HG02885 (cell line): Measurements from ENCODE around the gene FN3K.

Source experiments
- ATAC-seq: cut with Tn5 transposase; IDR thresholded peaks from one replicate; pipeline ENCODE4 v1.9.1; 2021; ENCODE audit warnings: mild to moderate bottlenecking; ENCODE audit not compliant: unreplicated experiment, poor library complexity

The FN3K gene

DNA sequence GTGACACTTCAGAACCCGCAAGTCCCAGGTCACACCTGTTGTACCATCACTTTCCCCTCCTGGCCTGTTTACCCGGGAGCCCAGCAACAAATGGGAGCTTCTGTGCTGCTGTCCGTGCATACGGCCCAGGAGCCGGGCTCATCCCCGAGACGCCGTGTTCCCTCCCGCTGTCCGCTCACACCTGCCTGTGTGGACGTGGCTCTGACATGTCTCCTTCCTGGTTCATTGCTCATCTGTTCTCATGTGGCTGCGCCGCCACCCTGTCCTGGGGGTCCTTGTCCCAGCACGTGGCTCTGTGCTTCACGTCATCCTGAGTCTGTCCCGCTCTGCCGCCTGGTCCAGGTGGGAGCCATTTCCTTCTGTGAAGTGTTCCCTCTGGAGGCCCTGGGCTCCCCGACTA is 54.4 kb downstream of the FN3K start:
- no peak for ATAC-seq

DNA sequence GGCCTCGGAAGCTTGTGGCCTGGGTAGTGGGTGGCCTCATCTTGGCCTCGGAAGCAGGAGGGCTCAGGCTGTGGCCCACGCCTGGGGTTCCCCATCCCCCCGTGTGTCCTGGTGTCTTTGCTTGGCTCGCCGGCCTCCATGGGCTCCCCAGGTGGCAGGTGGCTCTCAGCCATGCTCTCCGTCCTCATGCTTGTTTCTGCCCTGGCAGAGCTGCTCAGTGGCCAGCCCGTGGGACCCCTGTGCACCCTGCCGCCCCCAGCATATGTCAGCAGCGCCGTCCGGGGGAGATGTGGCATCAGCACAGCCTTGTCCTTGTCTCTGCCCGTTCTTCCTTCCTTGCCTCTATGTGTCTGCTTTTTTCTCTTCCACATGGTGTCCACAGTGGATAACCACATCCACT is 55.0 kb downstream of the FN3K start:
- no peak for ATAC-seq

DNA sequence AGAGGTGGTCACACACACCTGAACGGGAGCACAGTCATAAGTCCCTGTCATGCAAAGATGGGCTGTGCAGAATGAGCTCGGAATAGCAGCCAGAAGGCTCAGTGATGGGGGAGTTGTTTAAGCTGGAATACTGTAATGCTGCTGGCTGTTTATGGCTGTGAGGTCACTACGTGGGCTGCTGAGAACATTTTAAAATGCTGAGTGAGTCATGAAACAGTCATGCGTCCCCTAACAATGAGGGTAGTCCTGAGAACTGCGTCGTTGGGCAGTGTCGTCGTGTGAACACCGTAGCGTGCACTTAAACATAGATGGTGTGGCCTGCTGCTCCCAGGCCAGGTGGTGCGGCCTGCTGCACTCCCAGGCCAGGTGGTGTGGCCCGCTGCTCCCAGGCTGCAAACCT is 56.1 kb downstream of the FN3K start:
- ATAC-seq, result no peak

DNA sequence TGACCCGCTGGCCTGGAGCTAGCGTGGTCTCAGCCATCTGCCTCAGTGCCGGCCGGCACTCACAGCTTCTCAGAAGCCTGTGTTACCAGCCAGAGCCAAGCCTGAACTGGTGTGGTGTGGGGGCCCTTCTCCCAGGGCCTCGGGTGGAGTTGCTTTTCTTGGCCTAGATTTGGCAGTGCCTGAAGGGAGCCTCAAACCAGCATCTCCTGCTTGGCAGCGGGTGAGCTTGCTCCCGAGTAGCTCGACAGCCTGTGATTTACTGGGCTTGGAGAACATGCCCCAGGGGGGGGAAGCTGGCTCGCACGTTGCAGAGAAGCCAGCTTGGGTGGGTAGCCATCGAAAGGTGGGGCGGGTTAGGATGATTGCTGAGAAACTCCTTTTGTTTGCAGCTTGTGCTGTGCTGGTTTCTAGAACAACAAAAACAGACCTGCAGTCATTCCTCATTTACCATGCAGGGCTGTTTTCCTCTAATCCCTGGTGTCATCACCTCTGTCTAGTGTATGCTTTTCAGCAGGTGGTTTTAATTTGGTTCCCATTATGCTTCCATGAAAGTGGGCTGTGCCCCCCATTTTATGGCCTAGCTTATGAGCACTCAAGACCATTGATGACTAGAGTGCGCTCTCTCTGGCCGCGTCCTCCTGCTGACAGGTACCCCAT is 58.7 kb downstream of the FN3K start:
- ATAC-seq, result no peak

DNA sequence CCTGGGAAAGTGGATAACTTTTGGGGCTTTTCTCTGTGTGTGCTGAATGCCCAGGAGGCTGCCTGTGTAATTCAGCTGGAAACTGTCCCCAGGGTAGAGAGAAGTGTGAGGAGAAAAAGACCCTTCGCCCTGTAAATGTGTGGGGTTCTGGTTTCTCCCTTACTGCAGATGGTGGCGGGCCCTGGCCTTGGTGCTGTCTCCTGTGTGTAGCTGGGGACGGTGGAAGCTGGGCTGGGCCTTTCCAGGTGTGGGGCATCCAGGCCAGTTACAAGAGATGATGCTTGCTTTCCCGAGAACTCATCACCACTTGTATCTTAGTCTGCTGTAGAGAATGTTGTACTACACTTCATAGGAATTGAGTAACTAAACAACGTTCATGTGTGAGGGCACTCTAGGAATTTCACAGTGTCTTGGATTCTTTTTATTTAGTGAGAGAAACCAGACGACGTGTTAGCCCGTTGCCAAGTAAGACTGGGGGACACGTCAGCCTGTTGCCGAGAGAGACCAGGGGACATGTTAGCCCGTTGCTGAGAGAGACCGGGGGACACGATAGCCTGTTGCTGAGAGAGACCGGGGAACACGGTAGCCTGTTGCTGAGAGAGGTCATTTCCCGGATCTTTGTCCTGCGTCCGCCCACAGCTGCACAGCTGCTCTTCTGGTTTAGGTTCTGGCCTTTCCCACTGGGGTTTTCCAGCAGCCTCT is 59.5 kb downstream of the FN3K start:
- ATAC-seq, result no peak

DNA sequence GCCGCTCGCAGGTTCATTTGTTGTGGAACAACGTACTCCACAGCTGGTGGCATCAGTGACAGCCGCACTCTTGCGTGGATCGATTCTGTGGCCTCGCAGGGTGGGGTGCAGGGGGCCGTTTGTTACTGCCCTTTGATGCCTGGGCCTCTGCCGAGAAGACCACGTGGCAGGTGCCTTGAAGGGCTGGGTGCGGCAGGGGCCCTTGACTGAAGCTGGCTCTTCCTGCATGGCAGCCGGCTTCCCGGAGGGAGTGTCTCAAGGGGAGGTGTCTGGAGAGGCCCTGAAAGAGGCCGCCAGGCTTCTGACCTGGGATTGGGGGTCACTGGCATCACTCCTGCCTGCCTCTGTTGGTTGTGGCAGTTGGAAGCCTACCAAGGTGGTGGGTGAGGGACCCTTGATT is 60.2 kb downstream of the FN3K start:
- no peak for ATAC-seq

DNA sequence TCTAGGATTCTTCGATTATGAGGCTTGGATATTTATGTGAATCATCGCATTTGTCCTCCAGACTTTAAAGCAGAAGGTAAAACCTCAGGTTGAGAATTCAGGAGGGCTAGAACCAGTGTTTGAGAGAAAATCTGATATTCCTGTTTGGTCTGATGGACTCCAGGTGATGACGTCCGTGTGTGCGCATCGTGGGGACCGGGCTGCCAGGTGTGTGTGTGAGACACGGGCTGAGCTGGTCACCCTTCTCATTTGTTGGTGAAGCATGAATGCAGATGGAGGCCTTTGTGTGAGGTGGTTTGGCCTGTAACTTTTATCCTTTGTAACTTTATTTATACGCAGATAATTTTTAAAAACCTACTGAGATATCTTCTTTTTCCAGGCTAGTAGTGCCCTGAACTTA is 61.6 kb downstream of the FN3K start:
- no peak for ATAC-seq

DNA sequence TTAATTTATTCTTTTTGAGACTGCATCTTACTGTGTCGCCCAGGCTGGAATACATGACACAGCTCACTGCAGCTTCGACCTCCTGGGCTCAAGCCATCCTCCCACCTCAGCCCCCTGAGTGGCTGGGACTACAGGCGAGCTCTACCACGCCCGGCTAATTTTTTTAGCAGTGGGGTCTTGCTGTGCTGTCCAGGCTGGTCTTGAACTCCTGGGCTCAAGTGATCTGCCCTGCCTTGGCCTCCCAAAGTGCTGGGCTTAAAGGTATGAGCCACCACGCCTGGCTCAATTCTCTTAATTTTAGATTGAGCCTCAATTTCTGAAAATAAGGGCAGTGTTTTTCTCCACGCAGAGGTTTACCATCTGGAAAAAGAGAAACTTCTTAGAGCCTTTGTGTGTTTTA is 63.3 kb downstream of the FN3K start:
- no peak for ATAC-seq

DNA sequence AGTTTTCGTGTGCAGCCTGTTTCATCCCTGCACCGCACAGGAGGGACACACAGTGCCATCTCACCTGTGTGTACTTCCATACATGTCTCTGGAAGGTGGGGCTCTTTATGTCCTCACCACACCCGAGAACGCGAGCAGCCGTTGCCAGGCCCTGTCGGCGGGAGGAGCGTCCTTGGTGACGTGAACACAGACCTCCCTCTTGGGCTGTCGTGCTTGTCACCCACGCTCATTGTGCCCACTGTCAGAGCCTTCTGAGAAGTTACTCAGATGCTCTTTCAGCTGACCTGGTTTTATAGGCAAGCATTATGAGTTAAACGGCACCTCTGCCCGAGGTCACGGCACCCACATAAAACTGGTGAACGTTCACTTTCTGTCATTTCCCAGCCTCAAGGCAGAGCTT is 64.2 kb downstream of the FN3K start:
- ATAC-seq, result no peak
